ENCODE measurements around the gene PHOSPHO1.
A peak's percentile ranks its signal among the peaks of the same experiment; 100 is the strongest.
"Not testable (repeated sequence)": the region's sequence is repeated elsewhere in the genome, so short reads cannot be mapped to it uniquely, and the experiment has no call there.

PHOSPHO1 gene

DNA sequence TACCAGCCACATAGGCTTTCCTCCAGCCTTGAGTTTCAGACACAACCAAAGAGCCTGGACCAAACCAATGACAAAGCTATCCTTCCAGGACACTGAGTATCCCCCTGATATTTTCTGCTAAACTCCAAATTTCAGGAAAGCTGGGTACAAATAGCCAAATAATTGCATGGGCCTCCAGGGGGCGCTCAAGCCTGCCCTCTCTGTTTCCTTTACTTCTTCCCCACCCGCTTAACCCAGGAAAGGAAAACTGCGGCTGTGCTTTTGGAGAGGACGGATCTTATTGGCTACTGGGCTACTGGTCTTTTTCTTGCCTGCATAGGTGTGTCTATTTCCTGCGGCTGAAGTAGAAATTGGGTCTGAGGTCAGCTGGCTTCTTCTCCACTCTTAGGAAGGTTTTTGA, 50.3 kb downstream of the PHOSPHO1 start (continued):
- TF ChIP-seq, protein P1, sequence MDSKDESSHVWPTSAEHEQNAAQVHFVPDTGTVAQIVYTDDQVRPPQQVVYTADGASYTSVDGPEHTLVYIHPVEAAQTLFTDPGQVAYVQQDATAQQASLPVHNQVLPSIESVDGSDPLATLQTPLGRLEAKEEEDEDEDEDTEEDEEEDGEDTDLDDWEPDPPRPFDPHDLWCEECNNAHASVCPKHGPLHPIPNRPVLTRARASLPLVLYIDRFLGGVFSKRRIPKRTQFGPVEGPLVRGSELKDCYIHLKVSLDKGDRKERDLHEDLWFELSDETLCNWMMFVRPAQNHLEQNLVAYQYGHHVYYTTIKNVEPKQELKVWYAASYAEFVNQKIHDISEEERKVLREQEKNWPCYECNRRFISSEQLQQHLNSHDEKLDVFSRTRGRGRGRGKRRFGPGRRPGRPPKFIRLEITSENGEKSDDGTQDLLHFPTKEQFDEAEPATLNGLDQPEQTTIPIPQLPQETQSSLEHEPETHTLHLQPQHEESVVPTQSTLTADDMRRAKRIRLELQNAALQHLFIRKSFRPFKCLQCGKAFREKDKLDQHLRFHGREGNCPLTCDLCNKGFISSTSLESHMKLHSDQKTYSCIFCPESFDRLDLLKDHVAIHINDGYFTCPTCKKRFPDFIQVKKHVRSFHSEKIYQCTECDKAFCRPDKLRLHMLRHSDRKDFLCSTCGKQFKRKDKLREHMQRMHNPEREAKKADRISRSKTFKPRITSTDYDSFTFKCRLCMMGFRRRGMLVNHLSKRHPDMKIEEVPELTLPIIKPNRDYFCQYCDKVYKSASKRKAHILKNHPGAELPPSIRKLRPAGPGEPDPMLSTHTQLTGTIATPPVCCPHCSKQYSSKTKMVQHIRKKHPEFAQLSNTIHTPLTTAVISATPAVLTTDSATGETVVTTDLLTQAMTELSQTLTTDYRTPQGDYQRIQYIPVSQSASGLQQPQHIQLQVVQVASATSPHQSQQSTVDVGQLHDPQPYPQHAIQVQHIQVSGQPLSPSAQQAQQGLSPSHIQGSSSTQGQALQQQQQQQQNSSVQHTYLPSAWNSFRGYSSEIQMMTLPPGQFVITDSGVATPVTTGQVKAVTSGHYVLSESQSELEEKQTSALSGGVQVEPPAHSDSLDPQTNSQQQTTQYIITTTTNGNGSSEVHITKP (tag by site-specific recombination; IDR thresholded peaks at IDR 0.05): 0 out of 2 replicates have a peak, but pooled peaks have one; percentile 23
- TF ChIP-seq ZNF560 (tag by site-specific recombination; IDR thresholded peaks at IDR 0.05; ENCODE audit: borderline replicate concordance): no peak

DNA sequence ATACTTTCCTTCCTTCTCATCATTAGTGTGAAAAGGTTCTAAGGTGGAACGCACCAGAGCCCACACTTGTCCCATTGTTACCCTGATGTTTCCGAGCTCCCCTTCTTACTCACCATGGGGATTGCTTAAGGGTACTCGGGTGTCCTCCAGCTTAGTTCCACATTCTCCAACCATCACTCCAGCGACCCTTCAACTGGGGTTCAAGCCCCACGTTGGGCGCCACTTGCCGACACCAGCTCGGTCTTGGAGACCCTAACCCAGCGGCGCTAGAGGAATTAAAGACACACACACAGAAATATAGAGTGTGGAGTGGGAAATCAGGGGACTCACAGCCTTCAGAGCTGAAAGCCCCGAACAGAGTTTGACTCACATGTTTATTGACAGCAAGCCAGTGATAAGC, 54.6 kb downstream of the PHOSPHO1 start:
- CTCF ChIA-PET; H3K4me3 ChIP-seq (ENCODE audit: low read depth, low read length); POLR2A ChIA-PET; H3K9me3 ChIP-seq (ENCODE audit: control insufficient read depth, insufficient read depth, low read depth, low read length); H3K36me3 ChIP-seq (ENCODE audit: control insufficient read depth in 2 of 2, insufficient read depth in 1 of 2, low read length in 2 of 2); H3K4me1 ChIP-seq (ENCODE audit: control insufficient read depth, insufficient read depth, low read length); H3K27ac ChIP-seq (ENCODE audit: extremely low read depth, low read depth, low read length): not testable (repeated sequence)
- TF ChIP-seq TRIM28 (IDR thresholded peaks at IDR 0.05; ENCODE audit: borderline replicate concordance, low read length): peak; percentile 88; the same call in 1 of the 2 replicates
- TF ChIP-seq SETDB1 (IDR thresholded peaks at IDR 0.05; ENCODE audit: insufficient read length, low read length): peak; percentile 76

All from HEK293 (cell line).